Measurements from ENCODE around the gene APP. TPM values are rescaled to one million over a fixed set of nuclear protein-coding genes. Genes with fewer than 3 reads are reported as not detected.
"Not testable (repeated sequence)": the region's sequence is repeated elsewhere in the genome, so short reads cannot be mapped to it uniquely, and the experiment has no call there.

Gene APP
- total RNA-seq, 1 experiment from 2014 or later = 531 TPM

GRCh38 chr21:25925936-25926335, 244.6 kb downstream of the APP start:
- CTCF ChIA-PET = no interaction called here
- intact Hi-C loops (cut with micrococcal nuclease; ENCODE audit: unreplicated experiment) = no loop called here
- H3K27ac ChIP-seq (ENCODE audit: low read depth, low read length, poor library complexity, severe bottlenecking) = no peak overlapping the region

GRCh38 chr21:25925064-25925800, 245.3 kb downstream of the APP start:
- Histone ChIP-seq H3K36me3 (ENCODE audit: insufficient read depth, low read length, poor library complexity, severe bottlenecking) (peaks cover 3% of the 10 kb centered on the region), H3K4me3 (ENCODE audit: low read depth, low read length, poor library complexity, severe bottlenecking) (no peak overlapping the region), H3K9me3 (ENCODE audit: low read depth, low read length, poor library complexity, severe bottlenecking) (no peaks in the 10 kb centered on the region), H3K4me1 (ENCODE audit: insufficient read depth, low read length, poor library complexity, severe bottlenecking) (no peaks in the 10 kb centered on the region), H3K27ac (ENCODE audit: low read depth, low read length, poor library complexity, severe bottlenecking) (no peak overlapping the region), H3K27me3 (replicated peaks; ENCODE audit: insufficient read depth, low read depth, low read length, poor library complexity) (no peaks in the 10 kb centered on the region)
- BruUV-seq (replicated peaks) = no TSS peak
- TF ChIP-seq CTCF (conservative IDR thresholded peaks at IDR 0.05; ENCODE audit: low read depth, low read length) (no peak), EZH2 (IDR thresholded peaks at IDR 0.05; ENCODE audit: borderline replicate concordance, low read depth, low read length, poor library complexity, severe bottlenecking) (no peak)
- CTCF ChIA-PET = no interaction called here
- intact Hi-C loops (cut with micrococcal nuclease; ENCODE audit: unreplicated experiment) = no loop called here
- POLR2A ChIA-PET (ENCODE audit: low non-redundant PET) = no interaction called here
- DNase-seq (ENCODE audit: low spot score) = no peak

More at GRCh38 chr21:25925936-25926335, 244.6 kb downstream of the APP start:
- H3K36me3 ChIP-seq (ENCODE audit: insufficient read depth, low read length, poor library complexity, severe bottlenecking) = peaks cover 3% of the 10 kb centered on the region
- no peak for TF ChIP-seq CTCF (conservative IDR thresholded peaks at IDR 0.05; ENCODE audit: low read depth, low read length)
- no peak for TF ChIP-seq EZH2 (IDR thresholded peaks at IDR 0.05; ENCODE audit: borderline replicate concordance, low read depth, low read length, poor library complexity, severe bottlenecking)
- peaks cover 6% of the 10 kb centered on the region for H3K4me1 ChIP-seq (ENCODE audit: insufficient read depth, low read length, poor library complexity, severe bottlenecking)
- no peaks in the 10 kb centered on the region for H3K27me3 ChIP-seq (replicated peaks; ENCODE audit: insufficient read depth, low read depth, low read length, poor library complexity)
- BruUV-seq (replicated peaks) = no TSS peak
- no peak overlapping the region for H3K4me3 ChIP-seq (ENCODE audit: low read depth, low read length, poor library complexity, severe bottlenecking)
- H3K9me3 ChIP-seq (ENCODE audit: low read depth, low read length, poor library complexity, severe bottlenecking) = no peaks in the 10 kb centered on the region
- POLR2A ChIA-PET (ENCODE audit: low non-redundant PET) = no interaction called here
- no peak for DNase-seq (ENCODE audit: low spot score)

GRCh38 chr21:25918152-25918551, 252.4 kb downstream of the APP start:
- POLR2A ChIA-PET (ENCODE audit: low non-redundant PET); H3K9me3 ChIP-seq (ENCODE audit: low read depth, low read length, poor library complexity, severe bottlenecking); CTCF ChIA-PET; DNase-seq (ENCODE audit: low spot score); H3K27ac ChIP-seq (ENCODE audit: low read depth, low read length, poor library complexity, severe bottlenecking); intact Hi-C loops (cut with micrococcal nuclease; ENCODE audit: unreplicated experiment); H3K27me3 ChIP-seq (replicated peaks; ENCODE audit: insufficient read depth, low read depth, low read length, poor library complexity); H3K36me3 ChIP-seq (ENCODE audit: insufficient read depth, low read length, poor library complexity, severe bottlenecking); H3K4me3 ChIP-seq (ENCODE audit: low read depth, low read length, poor library complexity, severe bottlenecking); BruUV-seq (replicated peaks): not testable (repeated sequence)
- peaks cover 12% of the 10 kb centered on the region for H3K4me1 ChIP-seq (ENCODE audit: insufficient read depth, low read length, poor library complexity, severe bottlenecking)

- no peak overlapping the region for H3K27ac ChIP-seq (ENCODE audit: low read depth, low read length, poor library complexity, severe bottlenecking)
- intact Hi-C loops (cut with micrococcal nuclease; ENCODE audit: unreplicated experiment) = no loop called here
- no peak overlapping the region for H3K4me3 ChIP-seq (ENCODE audit: low read depth, low read length, poor library complexity, severe bottlenecking)
- BruUV-seq (replicated peaks) = no TSS peak
- DNase-seq (ENCODE audit: low spot score) = no peak
- H3K9me3 ChIP-seq (ENCODE audit: low read depth, low read length, poor library complexity, severe bottlenecking) = no peaks in the 10 kb centered on the region
- H3K4me1 ChIP-seq (ENCODE audit: insufficient read depth, low read length, poor library complexity, severe bottlenecking) = peaks cover 26% of the 10 kb centered on the region
- H3K36me3 ChIP-seq (ENCODE audit: insufficient read depth, low read length, poor library complexity, severe bottlenecking) = no peaks in the 10 kb centered on the region
- ChIA-PET POLR2A (ENCODE audit: low non-redundant PET) (no interaction called here), CTCF (no interaction called here)
- no peak for TF ChIP-seq CTCF (conservative IDR thresholded peaks at IDR 0.05; ENCODE audit: low read depth, low read length)
- no peaks in the 10 kb centered on the region for H3K27me3 ChIP-seq (replicated peaks; ENCODE audit: insufficient read depth, low read depth, low read length, poor library complexity)
These were observed 254.3 kb downstream of the APP start for GRCh38 chr21:25916226-25916625.

Data from A673 (cell line).